SU-DHL-6 (cell line): ENCODE measurements around the gene SCG5.

ENCODE experiments used
- H2AFZ ChIP-seq: fragments of 200-600 bp; sonication (generic); 2 replicates; pipeline ENCODE4 v1.6.1; 2014; ENCODE audit warnings: low read depth, mild to moderate bottlenecking, moderate library complexity, mixed read lengths, antibody characterized with exemption, low read length; ENCODE audit not compliant: severe bottlenecking
- H3F3A ChIP-seq: fragments of 200-600 bp; shearing (Covaris generic); 2 replicates; pipeline ENCODE4 v1.6.0; 2016; ENCODE audit warnings: antibody characterized with exemption, mild to moderate bottlenecking; ENCODE audit not compliant: insufficient read depth
- H3K27ac ChIP-seq: fragments of 200-600 bp; sonication (generic); 2 replicates; pipeline ENCODE4 v1.5.1; 2016; ENCODE audit warnings: low read depth, mild to moderate bottlenecking, low read length, moderate library complexity, mixed read lengths
- H3K27me3 ChIP-seq: fragments of 200-600 bp; sonication (generic), shearing (Covaris generic); 2 replicates; pipeline ENCODE4 v1.6.0; 2014; ENCODE audit warnings: mild to moderate bottlenecking, low read length
- H3K36me3 ChIP-seq: fragments of 200-600 bp; sonication (generic); 2 replicates; pipeline ENCODE4 v1.6.1; 2014; ENCODE audit warnings: mild to moderate bottlenecking, low read length, mixed read lengths
- H3K4me2 ChIP-seq: fragments of 300-600, 200-600 bp; shearing (Covaris generic), sonication (generic); 2 replicates; pipeline ENCODE4 v1.6.0; 2014; ENCODE audit warnings: low read length, low read depth, mild to moderate bottlenecking; ENCODE audit not compliant: poor library complexity, severe bottlenecking
- H3K4me3 ChIP-seq: fragments of 200-600 bp; sonication (generic); 2 replicates; pipeline ENCODE4 v1.5.1; 2014; ENCODE audit warnings: antibody characterized with exemption, low read length, mild to moderate bottlenecking, mixed read lengths; ENCODE audit not compliant: insufficient read depth, poor library complexity, severe bottlenecking
- H3K79me2 ChIP-seq: fragments of 200-600 bp; sonication (generic); 2 replicates; pipeline ENCODE4 v1.6.1; 2014; ENCODE audit warnings: mild to moderate bottlenecking, low read length, moderate library complexity; ENCODE audit not compliant: insufficient read depth
- H3K9ac ChIP-seq: fragments of 200-600 bp; sonication (generic); 2 replicates; pipeline ENCODE4 v1.7.0; 2014; ENCODE audit warnings: mild to moderate bottlenecking, low read length
- H3K9me2 ChIP-seq: fragments of 200-600 bp; sonication (generic); replicated peaks from 2 replicates; pipeline ENCODE4 v1.6.1; 2014; ENCODE audit warnings: low read length; ENCODE audit not compliant: insufficient read depth
- H3K9me3 ChIP-seq: fragments of 200-600 bp; sonication (generic); 2 replicates; pipeline ENCODE4 v1.6.1; 2014; ENCODE audit warnings: low read length, mixed read lengths; ENCODE audit not compliant: insufficient read depth
- H4K20me1 ChIP-seq: fragments of 200-600 bp; sonication (generic); 2 replicates; pipeline ENCODE4 v1.6.1; 2014; ENCODE audit warnings: low read depth, mild to moderate bottlenecking, antibody characterized with exemption, low read length, moderate library complexity, mixed read lengths
- CTCF ChIP-seq: fragments of 200-600 bp; sonication (generic); IDR thresholded peaks from one replicate; pipeline ENCODE4 v1.5.1; 2017; ENCODE audit warnings: antibody characterized with exemption, mild to moderate bottlenecking, low read length, moderate library complexity; ENCODE audit not compliant: insufficient read depth, poor library complexity, severe bottlenecking
- EZH2phosphoT487 ChIP-seq: fragments of 200-600 bp; sonication (generic), shearing (Covaris generic); conservative IDR thresholded peaks from 2 replicates; pipeline ENCODE4 v1.6.1; 2018; ENCODE audit warnings: mild to moderate bottlenecking, antibody characterized with exemption, low read length, moderate library complexity, mixed read lengths

SCG5 gene

GRCh38 chr15:32733281-32733680, 91.8 kb downstream of the SCG5 start:
- Histone ChIP-seq H3K27me3 (no peaks in the 10 kb centered on the region), H3F3A (no peaks in the 10 kb centered on the region), H3K9me3 (no peaks in the 10 kb centered on the region), H3K4me2 (no peak overlapping the region), H4K20me1 (no peaks in the 10 kb centered on the region), H3K79me2 (no peaks in the 10 kb centered on the region), H2AFZ (no peak overlapping the region), H3K9me2 (no peaks in the 10 kb centered on the region), H3K27ac (no peak overlapping the region), H3K36me3 (no peaks in the 10 kb centered on the region), H3K9ac (no peak overlapping the region), H3K4me3 (no peak overlapping the region)
- TF ChIP-seq EZH2phosphoT487 (no peak), CTCF (no peak)

- no peak overlapping the region for H3K9ac ChIP-seq
- no peak overlapping the region for H2AFZ ChIP-seq
- no peaks in the 10 kb centered on the region for H3F3A ChIP-seq
- no peaks in the 10 kb centered on the region for H4K20me1 ChIP-seq
- H3K4me2 ChIP-seq: no peak overlapping the region
- no peak overlapping the region for H3K4me3 ChIP-seq
- H3K9me3 ChIP-seq: no peaks in the 10 kb centered on the region
- TF ChIP-seq EZH2phosphoT487: no peak
- TF ChIP-seq CTCF: no peak
- 0 out of 2 replicates have a peak, but pooled peaks cover 5% of the 10 kb centered on the region for H3K9me2 ChIP-seq
- H3K79me2 ChIP-seq: no peaks in the 10 kb centered on the region
- no peaks in the 10 kb centered on the region for H3K27me3 ChIP-seq
- H3K36me3 ChIP-seq: no peaks in the 10 kb centered on the region
- H3K27ac ChIP-seq: no peak overlapping the region
Measured at GRCh38 chr15:32735989-32736700, 94.6 kb downstream of the SCG5 start.

- Histone ChIP-seq H3K27me3 (no peaks in the 10 kb centered on the region), H3K9ac (no peak overlapping the region), H4K20me1 (no peaks in the 10 kb centered on the region), H3K4me2 (no peak overlapping the region), H2AFZ (no peak overlapping the region), H3K27ac (no peak overlapping the region), H3K9me3 (no peaks in the 10 kb centered on the region), H3F3A (no peaks in the 10 kb centered on the region), H3K9me2 (0 out of 2 replicates have a peak, but pooled peaks cover 5% of the 10 kb centered on the region), H3K4me3 (no peak overlapping the region), H3K79me2 (no peaks in the 10 kb centered on the region), H3K36me3 (no peaks in the 10 kb centered on the region)
- TF ChIP-seq EZH2phosphoT487: no peak
- no peak for TF ChIP-seq CTCF
Measured at GRCh38 chr15:32736701-32737061, 95.2 kb downstream of the SCG5 start.
